ENCODE measurements around the gene PTPRF.
"Not testable (repeated sequence)": the region's sequence is repeated elsewhere in the genome, so short reads cannot be mapped to it uniquely, and the experiment has no call there.

The PTPRF gene

DNA sequence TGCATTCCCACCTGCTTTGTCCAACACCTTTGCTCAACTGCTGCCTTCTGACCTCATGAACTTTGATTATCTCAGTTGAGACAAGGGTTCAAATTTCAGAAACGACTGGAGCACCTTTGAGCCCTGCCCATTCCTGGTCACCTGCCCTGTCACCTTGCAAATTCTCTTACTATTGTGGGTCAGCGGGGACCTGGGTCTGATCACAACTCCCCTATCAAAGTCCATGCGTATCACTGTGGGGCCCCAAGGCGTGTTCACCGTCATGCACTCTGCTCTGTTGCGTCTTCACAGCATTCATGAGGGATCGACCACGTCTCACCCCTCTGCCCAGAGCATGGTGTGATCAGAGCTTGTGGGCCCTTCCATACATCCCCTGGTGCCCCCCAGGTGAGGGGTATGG is 12.9 kb downstream of the PTPRF start:
- DNase-seq (ENCODE audit: low spot score): no peak
- TF ChIP-seq, protein P1, sequence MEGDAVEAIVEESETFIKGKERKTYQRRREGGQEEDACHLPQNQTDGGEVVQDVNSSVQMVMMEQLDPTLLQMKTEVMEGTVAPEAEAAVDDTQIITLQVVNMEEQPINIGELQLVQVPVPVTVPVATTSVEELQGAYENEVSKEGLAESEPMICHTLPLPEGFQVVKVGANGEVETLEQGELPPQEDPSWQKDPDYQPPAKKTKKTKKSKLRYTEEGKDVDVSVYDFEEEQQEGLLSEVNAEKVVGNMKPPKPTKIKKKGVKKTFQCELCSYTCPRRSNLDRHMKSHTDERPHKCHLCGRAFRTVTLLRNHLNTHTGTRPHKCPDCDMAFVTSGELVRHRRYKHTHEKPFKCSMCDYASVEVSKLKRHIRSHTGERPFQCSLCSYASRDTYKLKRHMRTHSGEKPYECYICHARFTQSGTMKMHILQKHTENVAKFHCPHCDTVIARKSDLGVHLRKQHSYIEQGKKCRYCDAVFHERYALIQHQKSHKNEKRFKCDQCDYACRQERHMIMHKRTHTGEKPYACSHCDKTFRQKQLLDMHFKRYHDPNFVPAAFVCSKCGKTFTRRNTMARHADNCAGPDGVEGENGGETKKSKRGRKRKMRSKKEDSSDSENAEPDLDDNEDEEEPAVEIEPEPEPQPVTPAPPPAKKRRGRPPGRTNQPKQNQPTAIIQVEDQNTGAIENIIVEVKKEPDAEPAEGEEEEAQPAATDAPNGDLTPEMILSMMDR (IDR thresholded peaks at IDR 0.05; ENCODE audit: extremely low read depth, missing control alignments): no peak

DNA sequence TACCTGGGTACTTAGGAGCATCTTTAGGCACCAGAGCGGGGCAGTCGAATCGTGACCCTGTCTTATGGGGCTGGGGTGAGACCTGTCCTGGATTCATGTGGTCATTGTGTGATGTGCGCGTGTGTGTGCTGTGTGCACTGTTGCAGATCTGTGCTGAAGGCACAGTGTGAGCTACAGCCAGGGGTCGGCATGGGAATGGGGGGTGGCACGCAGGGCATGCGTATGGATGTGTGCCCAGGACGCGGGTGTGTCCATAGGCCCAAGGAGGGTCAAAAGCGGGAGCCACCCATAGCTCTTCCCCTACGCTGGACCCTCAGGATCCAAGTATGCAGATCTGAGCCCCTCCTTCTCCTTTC is 14.6 kb downstream of the PTPRF start:
- no peak for DNase-seq (ENCODE audit: low spot score)
- TF ChIP-seq, protein P1 (IDR thresholded peaks at IDR 0.05; ENCODE audit: extremely low read depth, missing control alignments): no peak

DNA sequence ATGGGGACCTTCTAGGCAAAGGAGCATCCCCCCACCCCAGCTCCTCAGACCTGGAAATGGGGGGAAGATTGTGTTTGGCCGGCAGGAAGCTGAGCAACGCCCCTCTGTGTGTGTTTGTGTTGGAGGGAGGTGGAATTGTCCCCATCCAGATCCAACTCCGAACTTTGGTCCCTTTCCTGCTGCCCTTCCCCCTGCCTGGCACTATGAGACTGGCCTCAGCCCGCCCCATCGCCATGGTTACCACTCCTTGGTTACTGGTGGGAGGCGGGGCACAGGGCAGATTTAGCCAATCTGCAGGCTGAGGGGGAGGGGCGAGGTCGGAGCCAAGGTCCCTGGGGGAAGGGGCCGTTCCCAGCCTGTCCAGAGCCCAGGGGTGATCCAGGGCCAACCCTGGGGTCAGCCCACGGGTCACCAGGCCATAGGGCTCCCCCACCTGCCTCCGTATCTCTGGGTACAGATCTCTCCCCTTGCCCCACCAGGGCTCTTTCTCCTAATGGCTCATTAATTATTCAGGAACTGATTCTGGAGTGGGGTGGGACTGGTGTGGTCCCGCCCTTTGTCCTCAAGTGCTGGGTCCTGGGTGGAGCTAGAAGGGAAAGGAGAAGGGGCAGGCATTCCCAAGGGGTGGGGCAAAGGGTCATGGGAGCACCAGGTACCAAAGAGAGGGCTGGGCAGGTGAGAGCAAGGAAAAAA is 15.2 kb downstream of the PTPRF start:
- no peak for DNase-seq (ENCODE audit: low spot score)
- TF ChIP-seq, protein P1 (IDR thresholded peaks at IDR 0.05; ENCODE audit: extremely low read depth, missing control alignments): no peak

DNA sequence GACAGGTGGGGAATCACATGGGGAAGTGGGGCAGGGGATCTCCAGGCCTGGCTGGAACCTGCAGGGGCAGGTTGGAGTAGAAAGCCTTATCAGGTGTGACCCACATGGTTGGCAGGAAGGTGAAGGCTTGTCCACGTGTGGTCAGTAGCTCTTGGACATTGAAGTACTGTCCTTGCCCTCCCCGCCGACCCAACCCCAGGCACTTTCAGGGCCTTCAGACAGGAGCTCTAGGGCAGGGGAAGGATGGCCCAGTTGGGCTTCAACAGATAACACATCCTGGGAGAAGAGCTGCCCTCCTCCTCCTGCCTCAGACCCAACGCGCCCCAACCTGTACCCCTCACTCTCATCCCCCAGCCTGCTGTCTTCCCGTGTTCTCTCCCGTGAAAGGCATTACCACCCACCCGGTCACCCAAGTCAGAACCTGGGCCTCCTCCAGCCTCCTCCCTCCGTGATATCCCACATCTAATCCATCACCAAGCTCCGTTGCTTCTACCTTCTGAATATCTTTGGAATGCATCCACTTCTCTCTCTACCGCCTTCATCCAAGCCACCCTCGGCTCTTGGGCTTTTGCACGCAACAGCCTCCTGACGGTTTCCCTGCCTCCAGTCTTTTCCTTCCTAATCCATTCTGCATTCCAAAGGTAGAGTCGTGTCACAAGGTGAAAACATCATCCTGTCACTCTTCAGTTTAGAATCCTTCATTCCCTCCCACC is 15.9 kb downstream of the PTPRF start:
- no peak for DNase-seq (ENCODE audit: low spot score)
- TF ChIP-seq, protein P1 (IDR thresholded peaks at IDR 0.05; ENCODE audit: extremely low read depth, missing control alignments): no peak

DNA sequence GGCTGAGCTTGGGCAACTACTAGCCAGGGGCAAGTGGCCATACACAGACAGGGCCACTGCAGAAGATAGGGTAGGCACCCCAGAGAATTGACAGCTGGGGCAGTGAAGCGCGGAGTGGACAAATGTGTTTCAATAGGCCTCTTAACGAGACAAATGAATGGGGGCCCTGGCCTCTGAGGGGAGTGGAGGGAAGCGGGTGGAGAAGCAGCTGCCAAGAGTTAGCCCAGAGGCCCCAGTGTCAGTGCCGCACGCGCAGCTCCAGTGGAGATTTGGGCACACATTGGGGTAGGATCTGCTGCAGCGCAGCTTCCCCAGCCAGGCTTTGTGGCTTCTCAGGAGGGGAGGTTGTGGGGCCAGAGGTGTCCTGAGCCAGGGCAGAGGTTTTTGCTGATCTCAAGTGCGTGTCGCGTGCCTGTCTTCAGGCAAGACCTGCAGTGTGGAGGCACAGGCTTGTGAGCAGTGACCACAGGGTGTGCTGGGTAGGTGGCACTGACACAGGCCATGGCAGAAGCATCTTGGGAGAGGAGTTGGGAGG is 16.9 kb downstream of the PTPRF start:
- TF ChIP-seq, protein P1 (IDR thresholded peaks at IDR 0.05; ENCODE audit: extremely low read depth, missing control alignments): no peak
- DNase-seq (ENCODE audit: low spot score): no peak

DNA sequence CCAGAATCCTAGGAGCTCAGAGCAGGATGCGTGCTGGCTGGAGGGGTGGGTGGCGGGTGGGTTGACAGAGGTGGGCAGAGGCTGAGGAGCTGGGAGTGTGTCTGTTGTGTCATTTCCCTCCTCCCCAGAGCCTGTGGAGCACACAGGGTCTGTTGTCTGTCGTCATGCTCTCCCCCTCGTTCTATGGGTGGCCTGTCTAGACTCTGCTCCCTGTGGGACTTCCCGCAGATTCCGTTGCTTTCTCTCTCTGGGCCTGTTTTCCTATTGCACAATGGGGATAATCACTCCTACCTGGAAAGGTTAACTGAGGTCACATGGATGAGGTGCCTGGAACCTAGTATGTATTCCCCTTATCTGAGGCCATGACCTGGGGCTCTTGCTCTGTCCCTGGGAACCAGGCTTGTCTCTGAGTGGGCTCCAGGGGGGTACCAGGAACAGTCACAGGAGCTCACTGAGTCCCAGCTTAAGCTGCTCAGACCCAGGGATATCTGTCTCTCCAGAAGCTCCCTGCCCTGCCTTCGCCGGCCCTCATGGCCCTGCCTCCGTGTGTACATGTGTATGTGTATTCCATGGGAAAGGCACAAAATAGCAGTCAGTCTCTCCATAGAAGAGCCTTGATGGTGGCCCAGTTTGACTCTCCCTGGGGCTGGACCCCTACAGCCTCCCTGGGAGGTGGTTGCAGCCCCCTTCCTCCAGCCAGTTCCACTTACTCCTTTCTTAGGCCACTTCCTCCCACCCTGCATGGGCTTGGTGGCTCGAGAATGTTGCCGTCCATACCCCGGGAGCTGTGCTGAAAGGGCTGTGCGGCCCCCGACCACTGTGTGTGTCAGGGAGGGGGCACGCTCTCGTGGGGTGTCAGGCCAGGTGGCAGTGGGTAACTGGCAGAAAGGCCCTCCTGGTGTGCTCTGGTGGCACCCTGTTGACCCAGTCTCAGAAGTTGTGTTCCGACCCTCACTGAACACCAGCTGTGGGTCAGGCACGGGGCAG is 17.9 kb downstream of the PTPRF start:
- no peak for DNase-seq (ENCODE audit: low spot score)
- TF ChIP-seq, protein P1 (IDR thresholded peaks at IDR 0.05; ENCODE audit: extremely low read depth, missing control alignments): no peak

DNA sequence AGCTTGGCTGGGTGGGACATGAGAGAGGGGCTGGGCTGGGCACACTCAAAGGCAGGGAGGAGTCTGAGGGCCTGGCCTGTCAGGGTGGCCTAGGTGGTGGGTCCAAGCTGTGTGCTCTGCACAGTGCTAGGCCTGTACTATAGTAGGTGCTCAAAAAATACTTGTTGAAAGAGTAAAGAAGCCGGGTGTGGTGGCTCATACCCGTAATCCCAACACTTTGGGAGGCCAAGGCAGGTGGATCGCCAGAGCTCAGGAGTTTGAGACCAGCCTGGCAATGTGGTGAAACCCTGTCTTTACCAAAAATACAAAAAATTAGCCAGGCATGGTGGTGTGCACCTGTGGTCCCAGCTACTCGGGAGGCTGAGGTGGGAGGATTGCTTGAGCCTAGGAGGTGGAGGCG is 18.7 kb downstream of the PTPRF start:
- not testable (repeated sequence) for DNase-seq (ENCODE audit: low spot score)

Measured in GM20000 (cell line).